ENCODE measurements around the gene TAPT1. TPM values are rescaled to one million over a fixed set of nuclear protein-coding genes. Genes with fewer than 3 reads are reported as not detected.
A peak's percentile ranks its signal among the peaks of the same experiment; 100 is the strongest.

TAPT1 gene
- total and polyA plus RNA-seq, 2 experiments from 2014 or later: 3.6 to 9.9 TPM

DNA sequence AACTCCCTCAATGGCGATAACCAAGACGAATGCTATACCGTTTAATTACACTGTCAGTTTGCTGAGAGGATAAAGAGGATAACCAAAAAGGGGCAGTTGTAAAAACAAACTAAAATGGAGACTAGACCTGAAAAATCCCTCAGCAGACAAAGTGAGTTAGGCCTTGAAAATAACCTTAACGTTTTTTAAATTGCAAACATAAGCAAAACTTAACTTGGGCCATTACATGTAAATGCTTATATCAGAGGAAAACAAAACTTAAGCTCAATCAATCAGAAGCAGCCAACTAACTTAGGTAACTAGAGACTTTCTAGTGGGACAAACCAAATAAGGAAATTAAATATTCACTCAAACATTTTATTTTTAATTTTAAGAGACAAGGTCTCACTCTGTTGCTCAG is 17.0 kb upstream of the TAPT1 start:
- H3K4me1 ChIP-seq (ENCODE audit: insufficient read depth): no peaks in the 10 kb centered on the region
- H3K4me1 Mint-ChIP-seq: peaks cover 3% of the 10 kb centered on the region; the same call in 2 of the 3 replicates
- H3K4me3 ChIP-seq: no peak overlapping the region
- H3K27ac Mint-ChIP-seq: no peak overlapping the region
- no peaks in the 10 kb centered on the region for H3F3A ChIP-seq (replicated peaks; ENCODE audit: low read depth)
- TF ChIP-seq, protein P1, sequence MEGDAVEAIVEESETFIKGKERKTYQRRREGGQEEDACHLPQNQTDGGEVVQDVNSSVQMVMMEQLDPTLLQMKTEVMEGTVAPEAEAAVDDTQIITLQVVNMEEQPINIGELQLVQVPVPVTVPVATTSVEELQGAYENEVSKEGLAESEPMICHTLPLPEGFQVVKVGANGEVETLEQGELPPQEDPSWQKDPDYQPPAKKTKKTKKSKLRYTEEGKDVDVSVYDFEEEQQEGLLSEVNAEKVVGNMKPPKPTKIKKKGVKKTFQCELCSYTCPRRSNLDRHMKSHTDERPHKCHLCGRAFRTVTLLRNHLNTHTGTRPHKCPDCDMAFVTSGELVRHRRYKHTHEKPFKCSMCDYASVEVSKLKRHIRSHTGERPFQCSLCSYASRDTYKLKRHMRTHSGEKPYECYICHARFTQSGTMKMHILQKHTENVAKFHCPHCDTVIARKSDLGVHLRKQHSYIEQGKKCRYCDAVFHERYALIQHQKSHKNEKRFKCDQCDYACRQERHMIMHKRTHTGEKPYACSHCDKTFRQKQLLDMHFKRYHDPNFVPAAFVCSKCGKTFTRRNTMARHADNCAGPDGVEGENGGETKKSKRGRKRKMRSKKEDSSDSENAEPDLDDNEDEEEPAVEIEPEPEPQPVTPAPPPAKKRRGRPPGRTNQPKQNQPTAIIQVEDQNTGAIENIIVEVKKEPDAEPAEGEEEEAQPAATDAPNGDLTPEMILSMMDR (conservative IDR thresholded peaks at IDR 0.05; ENCODE audit: low read depth in 2 of 2): no peak
- peaks cover 11% of the 10 kb centered on the region for H3K36me3 Mint-ChIP-seq (ENCODE audit: low read depth)
- no peaks in the 10 kb centered on the region for H3K27me3 Mint-ChIP-seq (ENCODE audit: insufficient read depth, low read depth, poor library complexity)
- H3K4me2 ChIP-seq: no peak overlapping the region
- H4K20me1 ChIP-seq (replicated peaks; ENCODE audit: insufficient read depth): no peaks in the 10 kb centered on the region
- no peaks in the 10 kb centered on the region for H3K27me3 ChIP-seq (ENCODE audit: insufficient read depth)
- H3K9me3 Mint-ChIP-seq: no peaks in the 10 kb centered on the region
- no peak overlapping the region for H3K27ac ChIP-seq (ENCODE audit: low read depth)
- no peak overlapping the region for H2AFZ ChIP-seq
- no peaks in the 10 kb centered on the region; the same call in 1 of the 2 replicates for H3K36me3 ChIP-seq (ENCODE audit: insufficient read depth)
- no peaks in the 10 kb centered on the region for H3K79me2 ChIP-seq (replicated peaks; ENCODE audit: insufficient read depth)
- DNase-seq (ENCODE audit: low spot score): no peak
- no peak overlapping the region for H3K4me3 Mint-ChIP-seq
- ATAC-seq: no peak
- peaks cover 13% of the 10 kb centered on the region; the same call in 1 of the 2 replicates for H3K9me2 ChIP-seq (ENCODE audit: insufficient read depth)

DNA sequence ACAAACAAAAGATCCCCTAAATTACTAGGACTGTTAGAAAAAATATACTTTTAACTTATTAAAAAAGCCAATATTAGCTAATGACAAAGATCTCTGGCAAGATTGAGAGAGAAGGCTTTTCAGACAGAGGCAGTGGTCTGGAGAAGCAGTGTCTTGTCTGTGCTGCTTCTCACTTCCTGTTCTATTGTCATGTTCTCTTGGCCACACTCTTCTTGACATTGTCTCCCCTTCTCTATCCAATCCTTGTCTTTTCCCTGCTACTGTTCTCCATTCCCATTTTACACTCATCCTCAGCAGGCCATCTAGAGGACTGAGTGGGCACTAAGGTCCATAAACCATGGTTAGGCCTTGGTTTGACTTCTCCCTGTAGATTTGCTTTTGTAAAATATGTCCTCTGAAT is 14.0 kb upstream of the TAPT1 start:
- H3K27me3 Mint-ChIP-seq (ENCODE audit: insufficient read depth, low read depth, poor library complexity): no peaks in the 10 kb centered on the region
- no peak for TF ChIP-seq EZH2phosphoT487 (IDR thresholded peaks at IDR 0.05; ENCODE audit: unreplicated experiment)
- TF ChIP-seq POLR2AphosphoS5 (IDR thresholded peaks at IDR 0.05; ENCODE audit: low read depth): no peak
- TF ChIP-seq JUNB (IDR thresholded peaks at IDR 0.05; ENCODE audit: unreplicated experiment): no peak
- no peak for TF ChIP-seq EZH2 (IDR thresholded peaks at IDR 0.05; ENCODE audit: low read depth, unreplicated experiment)
- TF ChIP-seq, protein P1 (conservative IDR thresholded peaks at IDR 0.05; ENCODE audit: low read depth in 2 of 2): peak in 1 of 2 experiments; percentile 22; a peak in 1 of 4 replicates
- Histone ChIP-seq H4K20me1 (replicated peaks; ENCODE audit: insufficient read depth) (no peaks in the 10 kb centered on the region), H3K9me2 (ENCODE audit: insufficient read depth) (peaks cover 6% of the 10 kb centered on the region; the same call in 1 of the 2 replicates), H3K4me3 (no peak overlapping the region), H3K27me3 (ENCODE audit: insufficient read depth) (no peaks in the 10 kb centered on the region), H3K79me2 (replicated peaks; ENCODE audit: insufficient read depth) (no peaks in the 10 kb centered on the region), H3K27ac (ENCODE audit: low read depth) (no peak overlapping the region), H3K4me1 (ENCODE audit: insufficient read depth) (peaks cover 12% of the 10 kb centered on the region), H3F3A (replicated peaks; ENCODE audit: low read depth) (no peaks in the 10 kb centered on the region), H2AFZ (no peak overlapping the region), H3K36me3 (ENCODE audit: insufficient read depth) (no peaks in the 10 kb centered on the region; the same call in 1 of the 2 replicates), H3K4me2 (no peak overlapping the region)
- H3K4me1 Mint-ChIP-seq: peaks cover 3% of the 10 kb centered on the region; the same call in 2 of the 3 replicates
- no peaks in the 10 kb centered on the region for H3K9me3 Mint-ChIP-seq
- DNase-seq (ENCODE audit: low spot score) (no peak), ATAC-seq (no peak)
- no peak overlapping the region for H3K27ac Mint-ChIP-seq
- H3K4me3 Mint-ChIP-seq: no peak overlapping the region
- H3K36me3 Mint-ChIP-seq (ENCODE audit: low read depth): peaks cover 8% of the 10 kb centered on the region

DNA sequence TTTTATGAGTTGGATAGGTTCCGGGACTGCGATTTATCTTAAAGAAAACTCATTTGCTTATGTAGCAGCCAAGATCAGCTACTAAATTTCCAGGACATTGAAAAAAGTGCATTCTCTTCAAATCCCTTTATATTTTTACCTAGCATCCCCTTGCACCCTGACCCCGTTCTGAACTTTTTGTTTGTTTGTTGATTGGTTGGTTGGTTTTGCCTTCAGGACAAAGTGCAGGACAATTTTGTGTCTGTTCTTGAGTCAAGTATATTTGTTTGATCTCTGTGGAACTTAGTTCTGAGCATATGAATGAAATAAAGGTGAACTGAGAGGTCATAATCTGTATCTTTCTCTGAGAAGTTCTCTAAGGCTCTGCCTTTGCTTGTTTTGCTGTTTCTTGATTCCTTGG is 12.8 kb upstream of the TAPT1 start:
- Mint-ChIP-seq H3K9me3 (no peaks in the 10 kb centered on the region), H3K27me3 (ENCODE audit: insufficient read depth, low read depth, poor library complexity) (peaks cover 4% of the 10 kb centered on the region), H3K4me1 (peaks cover 6% of the 10 kb centered on the region; the same call in 2 of the 3 replicates), H3K36me3 (ENCODE audit: low read depth) (peaks cover 8% of the 10 kb centered on the region), H3K27ac (no peak overlapping the region), H3K4me3 (no peak overlapping the region)
- Histone ChIP-seq H3K36me3 (ENCODE audit: insufficient read depth) (no peaks in the 10 kb centered on the region; the same call in 1 of the 2 replicates), H3F3A (replicated peaks; ENCODE audit: low read depth) (no peaks in the 10 kb centered on the region), H3K79me2 (replicated peaks; ENCODE audit: insufficient read depth) (no peaks in the 10 kb centered on the region), H4K20me1 (replicated peaks; ENCODE audit: insufficient read depth) (no peaks in the 10 kb centered on the region), H3K4me3 (no peak overlapping the region), H3K4me2 (no peak overlapping the region), H3K9me2 (ENCODE audit: insufficient read depth) (peaks cover 6% of the 10 kb centered on the region; the same call in 1 of the 2 replicates), H3K27me3 (ENCODE audit: insufficient read depth) (no peaks in the 10 kb centered on the region), H3K27ac (ENCODE audit: low read depth) (no peak overlapping the region), H3K4me1 (ENCODE audit: insufficient read depth) (peaks cover 12% of the 10 kb centered on the region), H2AFZ (no peak overlapping the region)
- ATAC-seq: no peak
- DNase-seq (ENCODE audit: low spot score): no peak
- TF ChIP-seq CREB1 (CRISPR knock-in tag; IDR thresholded peaks at IDR 0.05; ENCODE audit: low read depth) (no peak), EZH2 (IDR thresholded peaks at IDR 0.05; ENCODE audit: low read depth, unreplicated experiment) (no peak), JUNB (IDR thresholded peaks at IDR 0.05; ENCODE audit: unreplicated experiment) (no peak), NANOG (IDR thresholded peaks at IDR 0.05; ENCODE audit: borderline replicate concordance) (no peak), EZH2phosphoT487 (IDR thresholded peaks at IDR 0.05; ENCODE audit: unreplicated experiment) (no peak), STAT1 (IDR thresholded peaks at IDR 0.05; ENCODE audit: unreplicated experiment) (no peak), ZNF331 (CRISPR knock-in tag; IDR thresholded peaks at IDR 0.05; ENCODE audit: low read depth) (no peak)
- TF ChIP-seq, protein P2, sequence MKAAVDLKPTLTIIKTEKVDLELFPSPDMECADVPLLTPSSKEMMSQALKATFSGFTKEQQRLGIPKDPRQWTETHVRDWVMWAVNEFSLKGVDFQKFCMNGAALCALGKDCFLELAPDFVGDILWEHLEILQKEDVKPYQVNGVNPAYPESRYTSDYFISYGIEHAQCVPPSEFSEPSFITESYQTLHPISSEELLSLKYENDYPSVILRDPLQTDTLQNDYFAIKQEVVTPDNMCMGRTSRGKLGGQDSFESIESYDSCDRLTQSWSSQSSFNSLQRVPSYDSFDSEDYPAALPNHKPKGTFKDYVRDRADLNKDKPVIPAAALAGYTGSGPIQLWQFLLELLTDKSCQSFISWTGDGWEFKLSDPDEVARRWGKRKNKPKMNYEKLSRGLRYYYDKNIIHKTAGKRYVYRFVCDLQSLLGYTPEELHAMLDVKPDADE (IDR thresholded peaks at IDR 0.05): no peak
- TF ChIP-seq, protein P1 (conservative IDR thresholded peaks at IDR 0.05; ENCODE audit: low read depth in 2 of 2): no peak

Measured in GM23338 (cell line).